GM12874 (cell line): Measurements from ENCODE around the gene MYH9.

ENCODE experiments used
- TF ChIP-seq, protein P1 (sequence below): IDR thresholded peaks from 2 replicates; pipeline ENCODE4 v1.5.1; 2011; ENCODE audit warnings: low read depth, mild to moderate bottlenecking, control low read depth, low read length, moderate library complexity; ENCODE audit not compliant: insufficient read depth

MYH9 gene

GRCh38 chr22:36289406-36289870, 98.3 kb downstream of the MYH9 start:
- TF ChIP-seq, protein P1, sequence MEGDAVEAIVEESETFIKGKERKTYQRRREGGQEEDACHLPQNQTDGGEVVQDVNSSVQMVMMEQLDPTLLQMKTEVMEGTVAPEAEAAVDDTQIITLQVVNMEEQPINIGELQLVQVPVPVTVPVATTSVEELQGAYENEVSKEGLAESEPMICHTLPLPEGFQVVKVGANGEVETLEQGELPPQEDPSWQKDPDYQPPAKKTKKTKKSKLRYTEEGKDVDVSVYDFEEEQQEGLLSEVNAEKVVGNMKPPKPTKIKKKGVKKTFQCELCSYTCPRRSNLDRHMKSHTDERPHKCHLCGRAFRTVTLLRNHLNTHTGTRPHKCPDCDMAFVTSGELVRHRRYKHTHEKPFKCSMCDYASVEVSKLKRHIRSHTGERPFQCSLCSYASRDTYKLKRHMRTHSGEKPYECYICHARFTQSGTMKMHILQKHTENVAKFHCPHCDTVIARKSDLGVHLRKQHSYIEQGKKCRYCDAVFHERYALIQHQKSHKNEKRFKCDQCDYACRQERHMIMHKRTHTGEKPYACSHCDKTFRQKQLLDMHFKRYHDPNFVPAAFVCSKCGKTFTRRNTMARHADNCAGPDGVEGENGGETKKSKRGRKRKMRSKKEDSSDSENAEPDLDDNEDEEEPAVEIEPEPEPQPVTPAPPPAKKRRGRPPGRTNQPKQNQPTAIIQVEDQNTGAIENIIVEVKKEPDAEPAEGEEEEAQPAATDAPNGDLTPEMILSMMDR, result no peak

GRCh38 chr22:36288571-36289405, 99.0 kb downstream of the MYH9 start:
- TF ChIP-seq, protein P1, result no peak

GRCh38 chr22:36287881-36288515, 99.8 kb downstream of the MYH9 start:
- TF ChIP-seq, protein P1, result no peak

DNA sequence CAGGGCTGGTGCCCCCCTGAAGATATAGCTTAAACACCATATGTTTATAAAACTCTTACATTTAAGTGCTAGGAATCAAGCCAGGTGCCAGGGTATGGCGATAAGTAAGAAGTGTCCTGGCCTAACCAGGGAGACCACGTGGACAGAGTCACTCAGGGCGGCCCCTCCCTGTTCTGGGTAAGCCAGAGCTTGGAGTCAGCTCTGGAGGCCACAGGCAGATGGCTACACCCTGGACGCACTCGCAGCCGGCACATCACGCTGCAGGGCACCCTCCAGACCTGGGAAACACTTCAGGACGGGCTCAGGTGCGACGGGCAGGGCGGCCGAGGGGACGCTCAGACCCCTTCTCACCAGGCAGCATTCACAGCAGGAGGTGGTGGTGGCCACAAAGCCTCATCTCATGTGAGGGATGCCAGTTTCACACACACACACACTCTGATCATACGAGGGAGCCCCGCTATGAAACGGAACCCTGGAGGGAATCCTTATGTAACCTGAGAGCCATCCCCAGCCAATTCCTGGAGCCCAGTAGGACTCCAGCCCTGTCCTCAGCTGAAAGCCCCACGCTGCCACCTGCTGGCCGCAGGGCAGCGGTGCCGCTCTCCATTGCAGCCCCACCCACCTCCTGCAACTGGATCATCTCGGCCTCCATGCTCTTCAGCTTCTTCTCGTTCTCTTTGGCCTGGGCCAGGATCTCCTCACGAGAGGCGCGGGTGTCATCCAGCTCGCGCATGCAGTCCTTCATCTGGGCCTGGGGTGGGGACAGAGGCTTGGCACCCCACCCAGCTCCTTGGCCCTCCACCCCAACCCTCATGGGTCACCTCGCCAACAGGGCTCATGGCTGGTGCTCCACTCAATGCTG, 101.4 kb downstream of the MYH9 start:
- TF ChIP-seq, protein P1, result peak; percentile 94

DNA sequence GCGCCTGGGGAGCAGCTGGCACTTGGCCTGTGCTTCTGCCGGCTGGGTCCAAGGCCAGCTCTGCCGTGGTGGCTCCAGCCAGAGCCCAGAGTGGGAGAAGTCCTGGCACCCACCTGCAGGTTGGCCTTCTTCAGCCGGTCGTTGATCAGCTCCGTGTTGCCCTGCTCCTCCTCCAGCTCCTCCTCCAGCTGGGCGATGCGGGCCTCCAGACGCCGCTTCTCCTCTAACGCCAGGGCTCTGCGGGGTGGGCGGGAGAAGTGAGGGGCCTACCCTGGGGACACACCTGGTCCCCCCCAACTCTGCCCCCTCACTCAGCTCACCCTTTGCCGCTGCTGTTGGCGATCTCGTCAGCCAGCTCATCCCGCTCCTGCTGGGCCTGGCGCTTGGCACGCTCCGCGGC, 102.2 kb downstream of the MYH9 start:
- TF ChIP-seq, protein P1, result no peak

- TF ChIP-seq, protein P1, result no peak
Measured at GRCh38 chr22:36285017-36285416, 102.8 kb downstream of the MYH9 start.

DNA sequence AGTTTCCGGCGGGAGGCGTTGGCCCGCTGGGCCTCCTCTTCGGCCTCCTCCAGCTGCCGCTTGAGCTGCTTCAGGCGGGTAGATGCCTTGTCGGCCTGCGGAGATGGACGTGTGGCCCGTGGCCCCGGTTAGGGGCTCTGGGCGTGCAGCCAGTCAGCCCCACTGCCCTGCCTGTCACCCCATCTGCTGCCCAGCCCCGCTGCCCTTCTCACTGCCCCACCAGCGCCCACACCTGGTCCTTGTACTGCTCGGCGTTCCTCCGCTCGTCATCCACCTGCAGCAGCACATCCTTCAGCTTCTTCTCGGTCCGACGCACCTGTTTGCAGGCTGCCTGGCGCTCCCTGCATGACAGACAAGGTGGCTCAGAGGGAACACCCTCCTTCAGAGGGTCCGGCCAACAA, 103.6 kb downstream of the MYH9 start:
- TF ChIP-seq, protein P1, result no peak
